22Rv1 (cell line): ENCODE data around the gene CCL19.

ENCODE experiments used
- H3K27ac ChIP-seq: fragments of 450-650 bp; 2 replicates; pipeline ENCODE4 v1.5.1; 2017
- CTCF ChIP-seq: fragments of 450-650 bp; IDR thresholded peaks from 2 replicates; pipeline ENCODE4 v1.5.1; 2017; ENCODE audit warnings: mild to moderate bottlenecking
- ZFX ChIP-seq: fragments of 450-650 bp; IDR thresholded peaks from 2 replicates; pipeline ENCODE4 v1.6.1; 2017; ENCODE audit warnings: antibody characterized with exemption, borderline replicate concordance

The CCL19 gene

GRCh38 chr9:34665381-34666250, 25.5 kb downstream of the CCL19 start:
- H3K27ac ChIP-seq = peak overlapping the region; percentile 86
- TF ChIP-seq ZFX (no peak), CTCF (no peak)

- H3K27ac ChIP-seq = peak overlapping the region; percentile 86
- no peak for TF ChIP-seq ZFX
- TF ChIP-seq CTCF = no peak
These were observed 26.1 kb downstream of the CCL19 start for GRCh38 chr9:34665067-34665380.

GRCh38 chr9:34664281-34665066, 26.6 kb downstream of the CCL19 start:
- TF ChIP-seq CTCF (peak; percentile 100), ZFX (no peak)
- peak overlapping the region; percentile 86 for H3K27ac ChIP-seq

- no peak overlapping the region; the same call in 1 of the 2 replicates for H3K27ac ChIP-seq
- TF ChIP-seq ZFX (no peak), CTCF (no peak)
These were observed 27.8 kb downstream of the CCL19 start for GRCh38 chr9:34663303-34663605.

GRCh38 chr9:34662526-34663302, 28.4 kb downstream of the CCL19 start, which contains the start of gene CCL27:
TSS of gene CCL27 (minus strand) at chr9:34662657. CDS start at chr9:34662633, 24 bp downstream.
- no peak for TF ChIP-seq ZFX
- no peak for TF ChIP-seq CTCF
- no peak within 1 kb of the TSS; the same call in 1 of the 2 replicates for H3K27ac ChIP-seq

- TF ChIP-seq CTCF = no peak
- no peak for TF ChIP-seq ZFX
- H3K27ac ChIP-seq = no peak overlapping the region
These were observed 31.4 kb downstream of the CCL19 start for GRCh38 chr9:34659592-34660253.
